Caco-2 (cell line): ENCODE measurements around the gene CCDC85C. TPM values are rescaled to one million over a fixed set of nuclear protein-coding genes. Genes with fewer than 3 reads are reported as not detected.

Source experiments
- BruUV-seq: library from RNA; stranded (reverse); fragments of 400-500 nt; replicated peaks from 2 replicates; lab custom pipeline; 2021; lab: Mats Ljungman, UMichigan
- CTCF ChIA-PET: fragments of 300-600 bp; sonication (Branson Sonifier 250); formaldehyde crosslinking; loops from one replicate; lab custom pipeline; 2022; ENCODE audit warnings: antibody characterized with exemption; lab: Charles Lee
- POLR2A ChIA-PET: fragments of 300-600 bp; sonication (Branson Sonifier 250); formaldehyde crosslinking; loops from one replicate; lab custom pipeline; 2022; ENCODE audit warnings: antibody characterized with exemption; lab: Charles Lee
- DNase-seq, 2 experiments: peaks; one replicate each; pipeline versions ENCODE4 v3.0.0 to v3.0.0-alpha.2; 2020 to 2022
- H3K27me3 ChIP-seq: replicated peaks from 2 replicates; pipeline ENCODE4 v1.6.0; 2011; ENCODE audit warnings: low read length; ENCODE audit not compliant: control insufficient read depth, insufficient read depth
- H3K36me3 ChIP-seq: 2 replicates; pipeline ENCODE4 v1.5.1; 2011; ENCODE audit warnings: low read length; ENCODE audit not compliant: control insufficient read depth, insufficient read depth
- H3K4me1 ChIP-seq: fragments of 250-450 bp; sonication (Bioruptor Pico); 2 replicates; pipeline ENCODE4 v1.5.1; 2020; ENCODE audit warnings: mild to moderate bottlenecking
- H3K4me3 ChIP-seq: 2 replicates; pipeline ENCODE4 v1.5.1; 2011; ENCODE audit warnings: low read depth, mild to moderate bottlenecking, control low read depth, low read length
- H3K9me3 ChIP-seq: fragments of 250-450 bp; sonication (Bioruptor Pico); 2 replicates; pipeline ENCODE4 v1.5.1; 2020; ENCODE audit warnings: mild to moderate bottlenecking, moderate library complexity
- H3K27ac Mint-ChIP-seq: one replicate; pipeline ENCODE4 v1.8.0; 2022; ENCODE audit warnings: mixed read lengths; ENCODE audit not compliant: unreplicated experiment
- H3K27me3 Mint-ChIP-seq: one replicate; pipeline ENCODE4 v1.8.0; 2022; ENCODE audit warnings: mixed read lengths; ENCODE audit not compliant: insufficient read depth, unreplicated experiment
- H3K36me3 Mint-ChIP-seq: one replicate; pipeline ENCODE4 v1.8.0; 2022; ENCODE audit warnings: mild to moderate bottlenecking, mixed read lengths; ENCODE audit not compliant: insufficient read depth, unreplicated experiment
- H3K4me1 Mint-ChIP-seq: one replicate; pipeline ENCODE4 v1.8.0; 2022; ENCODE audit warnings: low read depth, mixed read lengths; ENCODE audit not compliant: unreplicated experiment
- H3K4me3 Mint-ChIP-seq: one replicate; pipeline ENCODE4 v1.8.0; 2022; ENCODE audit warnings: mild to moderate bottlenecking, moderate library complexity, mixed read lengths; ENCODE audit not compliant: unreplicated experiment
- H3K9me3 Mint-ChIP-seq: one replicate; pipeline ENCODE4 v1.8.0; 2022; ENCODE audit warnings: mixed read lengths; ENCODE audit not compliant: unreplicated experiment
- intact Hi-C: fragments of 100-400 bp; cut with micrococcal nuclease; formaldehyde crosslinking; loops from one replicate; pipeline ENCODE4 v1.10.0; 2022; ENCODE audit not compliant: unreplicated experiment
- total RNA-seq: library from RNA; stranded (reverse); gene quantifications from 2 replicates; pipeline ENCODE4 v1.2.3, GENCODE V29; 2022
- TF ChIP-seq, protein P1 (sequence below), 2 experiments: fragments of 200-600 bp in 1 of 2; IDR thresholded peaks; 1 replicate in 1 of 2; 2 replicates in 1 of 2; pipeline versions ENCODE4 v1.5.1 to v1.8.0; 2011 to 2022; ENCODE audit warnings: antibody characterized with exemption in 1 of 2, control low read depth in 1 of 2, inconsistent platforms in 1 of 2, low read depth in 1 of 2, low read length in 1 of 2, mild to moderate bottlenecking in 1 of 2, moderate library complexity in 1 of 2; ENCODE audit not compliant: insufficient read depth in 1 of 2, severe bottlenecking in 1 of 2, unreplicated experiment in 1 of 2

Gene CCDC85C
- total RNA-seq, 1 experiment from 2014 or later, result 76.2 TPM

DNA sequence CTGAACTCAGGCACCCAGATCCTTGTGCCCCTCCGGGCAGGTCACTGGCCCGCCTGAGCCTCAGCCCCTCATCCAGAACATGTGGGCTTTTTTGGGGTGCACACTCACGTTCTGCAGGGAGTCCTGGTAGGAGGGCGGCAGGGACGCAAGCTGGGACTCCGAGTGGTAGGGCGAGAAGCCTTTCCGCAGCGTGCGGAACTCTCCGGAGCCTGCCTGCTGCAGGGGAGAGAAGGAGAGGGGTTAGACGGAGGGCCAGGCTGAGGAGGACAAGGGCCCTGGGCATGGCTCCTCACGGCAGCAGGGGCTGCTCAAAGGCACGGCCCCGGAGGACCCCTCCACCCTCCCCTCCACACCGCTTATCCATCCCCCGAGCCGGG, 82.0 kb downstream of the CCDC85C start:
- TF ChIP-seq, protein P1, sequence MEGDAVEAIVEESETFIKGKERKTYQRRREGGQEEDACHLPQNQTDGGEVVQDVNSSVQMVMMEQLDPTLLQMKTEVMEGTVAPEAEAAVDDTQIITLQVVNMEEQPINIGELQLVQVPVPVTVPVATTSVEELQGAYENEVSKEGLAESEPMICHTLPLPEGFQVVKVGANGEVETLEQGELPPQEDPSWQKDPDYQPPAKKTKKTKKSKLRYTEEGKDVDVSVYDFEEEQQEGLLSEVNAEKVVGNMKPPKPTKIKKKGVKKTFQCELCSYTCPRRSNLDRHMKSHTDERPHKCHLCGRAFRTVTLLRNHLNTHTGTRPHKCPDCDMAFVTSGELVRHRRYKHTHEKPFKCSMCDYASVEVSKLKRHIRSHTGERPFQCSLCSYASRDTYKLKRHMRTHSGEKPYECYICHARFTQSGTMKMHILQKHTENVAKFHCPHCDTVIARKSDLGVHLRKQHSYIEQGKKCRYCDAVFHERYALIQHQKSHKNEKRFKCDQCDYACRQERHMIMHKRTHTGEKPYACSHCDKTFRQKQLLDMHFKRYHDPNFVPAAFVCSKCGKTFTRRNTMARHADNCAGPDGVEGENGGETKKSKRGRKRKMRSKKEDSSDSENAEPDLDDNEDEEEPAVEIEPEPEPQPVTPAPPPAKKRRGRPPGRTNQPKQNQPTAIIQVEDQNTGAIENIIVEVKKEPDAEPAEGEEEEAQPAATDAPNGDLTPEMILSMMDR (IDR thresholded peaks at IDR 0.05; ENCODE audit: insufficient read depth in 1 of 2, low read depth in 1 of 2, low read length in 1 of 2, severe bottlenecking in 1 of 2, unreplicated experiment in 1 of 2), result no peak
- Mint-ChIP-seq H3K4me1 (peaks cover 8% of the 10 kb centered on the region), H3K27me3 (no peaks in the 10 kb centered on the region), H3K4me3 (peak overlapping the region; percentile 58), H3K9me3 (no peaks in the 10 kb centered on the region), H3K36me3 (peaks cover 51% of the 10 kb centered on the region), H3K27ac (peak overlapping the region; percentile 84)
- Histone ChIP-seq H3K9me3 (no peaks in the 10 kb centered on the region), H3K4me3 (no peak overlapping the region), H3K36me3 (no peaks in the 10 kb centered on the region; the same call in 1 of the 2 replicates), H3K27me3 (no peaks in the 10 kb centered on the region), H3K4me1 (peaks cover 54% of the 10 kb centered on the region)
- intact Hi-C loops, result loop anchor here (2.0 to 5.0 kb wide), 4 partner anchors 15 to 365 kb away; no protein-coding TSS in a partner anchor
- ChIA-PET CTCF (interaction anchor here (1.1 to 4.5 kb wide), 3 partner anchors 16 to 162 kb away, joined by 3 to 15 read pairs (median 3); partner anchors contain the start of gene CYP46A1), POLR2A (no interaction called here)
- no TSS peak for BruUV-seq
- DNase-seq, result no peak

DNA sequence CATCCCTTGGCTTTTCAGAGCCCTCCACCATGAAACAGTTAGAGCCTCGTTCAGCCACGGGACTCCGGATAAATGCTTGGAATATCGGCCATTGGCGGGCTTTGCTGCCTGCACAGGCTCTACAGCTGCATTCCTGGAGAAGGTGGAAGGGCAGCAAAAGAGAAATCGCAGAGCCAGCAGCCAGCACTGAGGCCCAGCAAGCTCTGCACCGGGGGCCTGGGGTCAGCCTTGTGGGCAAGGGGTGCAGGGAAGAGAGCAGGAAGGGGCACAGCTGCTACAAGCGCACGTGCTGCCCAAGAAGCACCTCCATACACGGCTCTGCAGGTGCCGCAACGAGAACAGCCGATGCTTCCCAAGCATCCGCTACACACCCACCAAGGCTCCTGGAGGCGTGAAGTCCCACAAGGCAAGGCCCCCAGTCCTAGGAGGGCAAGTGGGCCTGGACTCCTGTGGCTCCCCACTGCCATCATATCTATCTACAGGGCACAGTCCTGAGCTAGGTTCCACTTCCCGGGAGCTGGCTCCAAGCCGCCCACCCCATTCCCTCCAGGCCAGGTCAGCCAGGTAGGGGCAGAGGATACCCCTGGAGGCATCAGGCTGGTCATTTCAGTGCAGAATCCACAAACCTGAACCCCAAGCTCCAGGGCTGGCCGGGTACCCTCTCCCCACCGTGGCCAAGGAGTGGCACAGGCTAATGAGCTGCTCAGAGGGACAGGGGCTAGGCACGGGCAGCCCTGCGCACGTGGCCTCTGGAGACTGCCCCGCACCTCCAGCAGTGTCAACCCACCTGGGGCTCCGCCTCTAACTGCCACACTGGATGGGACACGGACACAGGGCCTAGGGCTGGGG, 82.6 kb downstream of the CCDC85C start:
- POLR2A ChIA-PET, result no interaction called here
- peak overlapping the region; percentile 58 for H3K4me3 Mint-ChIP-seq

DNA sequence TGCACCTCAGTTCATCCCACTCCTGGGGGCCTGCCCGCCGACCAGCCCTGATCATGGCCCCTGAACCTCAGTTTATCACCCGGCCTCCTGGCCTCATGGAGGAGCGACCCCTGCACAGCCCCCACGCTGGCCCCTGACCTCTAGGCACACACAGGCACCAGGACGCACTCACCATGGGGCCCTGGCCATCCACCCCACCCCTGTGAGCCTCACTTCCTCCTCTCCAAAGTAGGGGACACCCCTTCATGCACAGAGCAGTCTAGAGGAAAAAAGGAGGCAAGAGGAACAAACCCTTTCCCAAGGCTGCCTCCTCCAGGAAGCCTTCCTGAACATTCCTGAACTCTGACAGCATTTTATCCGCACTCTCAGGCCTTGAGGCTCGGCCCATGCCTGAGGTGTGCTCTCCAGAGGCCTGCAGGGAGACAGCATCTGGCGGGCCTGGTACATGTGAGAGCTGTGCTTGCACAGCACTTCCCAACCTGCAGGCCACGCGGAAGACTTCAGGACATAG, 83.4 kb downstream of the CCDC85C start:
- Histone ChIP-seq H3K9me3 (no peaks in the 10 kb centered on the region), H3K36me3 (no peaks in the 10 kb centered on the region; the same call in 1 of the 2 replicates), H3K4me3 (no peak overlapping the region), H3K4me1 (peaks cover 53% of the 10 kb centered on the region), H3K27me3 (no peaks in the 10 kb centered on the region)
- Mint-ChIP-seq H3K9me3 (no peaks in the 10 kb centered on the region), H3K27me3 (no peaks in the 10 kb centered on the region), H3K27ac (peak overlapping the region; percentile 84), H3K4me3 (peak overlapping the region; percentile 22), H3K36me3 (peaks cover 56% of the 10 kb centered on the region), H3K4me1 (peaks cover 8% of the 10 kb centered on the region)
- DNase-seq, result peak in 1 of 2 experiments; percentile 25
- intact Hi-C loops, result loop anchor here (5.0 kb wide), 2 partner anchors 212 to 367 kb away; no protein-coding TSS in a partner anchor
- BruUV-seq, result no TSS peak
- TF ChIP-seq, protein P1 (IDR thresholded peaks at IDR 0.05; ENCODE audit: insufficient read depth in 1 of 2, low read depth in 1 of 2, low read length in 1 of 2, severe bottlenecking in 1 of 2, unreplicated experiment in 1 of 2), result no peak
- ChIA-PET CTCF (no interaction called here), POLR2A (no interaction called here)

More for the DNA sequence above, 82.6 kb downstream of the CCDC85C start:
- intact Hi-C loops, result loop anchor here (2.0 to 5.0 kb wide), 4 partner anchors 15 to 366 kb away; no protein-coding TSS in a partner anchor
- no peak for DNase-seq
- H3K27me3 ChIP-seq, result no peaks in the 10 kb centered on the region
- H3K4me3 ChIP-seq, result no peak overlapping the region
- H3K9me3 ChIP-seq, result no peaks in the 10 kb centered on the region
- H3K27ac Mint-ChIP-seq, result peak overlapping the region; percentile 84
- CTCF ChIA-PET, result interaction anchor here (1.1 to 4.5 kb wide), 3 partner anchors 16 to 163 kb away, joined by 3 to 15 read pairs (median 3); partner anchors contain the start of gene CYP46A1
- peaks cover 54% of the 10 kb centered on the region for H3K4me1 ChIP-seq
- no TSS peak for BruUV-seq
- TF ChIP-seq, protein P1 (IDR thresholded peaks at IDR 0.05; ENCODE audit: insufficient read depth in 1 of 2, low read depth in 1 of 2, low read length in 1 of 2, severe bottlenecking in 1 of 2, unreplicated experiment in 1 of 2), result no peak
- H3K36me3 Mint-ChIP-seq, result peaks cover 49% of the 10 kb centered on the region
- no peaks in the 10 kb centered on the region; the same call in 1 of the 2 replicates for H3K36me3 ChIP-seq
- peaks cover 8% of the 10 kb centered on the region for H3K4me1 Mint-ChIP-seq
- no peaks in the 10 kb centered on the region for H3K9me3 Mint-ChIP-seq
- no peaks in the 10 kb centered on the region for H3K27me3 Mint-ChIP-seq
